KMS-11 (cell line): Measurements from ENCODE around the gene CRYGS.

Source experiments
- H2AFZ ChIP-seq: fragments of 200-600 bp; sonication (generic); 2 replicates; pipeline ENCODE4 v1.6.1; 2016; ENCODE audit warnings: antibody characterized with exemption, mixed run types, low read depth
- H3K27ac ChIP-seq: fragments of 200-600 bp; sonication (generic); 2 replicates; pipeline ENCODE4 v1.6.1; 2016; ENCODE audit warnings: mild to moderate bottlenecking, mixed run types
- H3K27me3 ChIP-seq: fragments of 200-600 bp; sonication (generic); 2 replicates; pipeline ENCODE4 v1.6.1; 2017; ENCODE audit warnings: mild to moderate bottlenecking, low read depth, mixed run types, moderate library complexity; ENCODE audit not compliant: insufficient read depth
- H3K36me3 ChIP-seq: fragments of 200-600 bp; sonication (generic); 2 replicates; pipeline ENCODE4 v1.6.1; 2017; ENCODE audit warnings: mild to moderate bottlenecking, mixed run types; ENCODE audit not compliant: insufficient read depth
- H3K4me1 ChIP-seq: fragments of 200-600 bp; sonication (generic); 2 replicates; pipeline ENCODE4 v1.6.1; 2016; ENCODE audit warnings: mild to moderate bottlenecking, low read depth, mixed run types; ENCODE audit not compliant: poor library complexity, severe bottlenecking
- H3K4me2 ChIP-seq: fragments of 200-600 bp; sonication (generic); 2 replicates; pipeline ENCODE4 v1.7.0; 2016; ENCODE audit warnings: mild to moderate bottlenecking, mixed run types
- H3K4me3 ChIP-seq: fragments of 200-600 bp; sonication (generic); IDR thresholded peaks from 2 replicates; pipeline ENCODE4 v1.6.1; 2017; ENCODE audit warnings: low read depth, low read length, mixed read lengths; ENCODE audit not compliant: insufficient read depth
- H3K79me2 ChIP-seq: fragments of 200-600 bp; sonication (generic); 2 replicates; pipeline ENCODE4 v1.6.1; 2016; ENCODE audit warnings: low read depth, mixed run types; ENCODE audit not compliant: insufficient read depth
- H3K9ac ChIP-seq: fragments of 200-600 bp; sonication (generic); 2 replicates; pipeline ENCODE4 v1.6.1; 2016; ENCODE audit warnings: mild to moderate bottlenecking, mixed run types
- H4K20me1 ChIP-seq: fragments of 200-600 bp; sonication (generic); 2 replicates; pipeline ENCODE4 v1.6.1; 2016; ENCODE audit warnings: mild to moderate bottlenecking, mixed run types; ENCODE audit not compliant: insufficient read depth
- TF ChIP-seq, protein P1 (sequence below): fragments of 200-600 bp; sonication (generic); conservative IDR thresholded peaks from 2 replicates; pipeline ENCODE4 v1.6.1; 2017; ENCODE audit warnings: low read depth, mild to moderate bottlenecking, antibody characterized with exemption, low read length, moderate library complexity, mixed read lengths

Gene CRYGS

DNA sequence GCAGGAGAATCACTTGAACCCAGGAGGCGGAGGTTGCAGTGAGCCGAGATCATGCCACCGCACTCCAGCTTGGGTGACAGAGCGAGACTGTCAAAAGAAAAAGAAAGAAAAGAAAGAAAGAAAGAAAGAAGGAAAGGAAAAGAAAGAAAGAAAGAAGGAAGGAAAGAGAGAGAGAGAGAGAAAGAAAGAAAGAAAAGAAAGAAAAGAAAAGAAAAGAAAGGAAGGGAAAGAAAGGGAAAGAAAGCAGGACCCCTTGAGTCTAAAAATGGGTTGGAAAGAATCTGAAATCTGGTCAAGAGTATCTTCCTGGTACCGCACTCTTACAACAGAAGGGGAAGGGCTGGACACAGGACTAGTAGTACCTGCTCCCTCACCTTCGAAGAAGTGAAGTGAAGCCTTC, 19.6 kb downstream of the CRYGS start:
- H3K4me1 ChIP-seq, result no peaks in the 10 kb centered on the region
- no peak overlapping the region for H3K27ac ChIP-seq
- TF ChIP-seq, protein P1, sequence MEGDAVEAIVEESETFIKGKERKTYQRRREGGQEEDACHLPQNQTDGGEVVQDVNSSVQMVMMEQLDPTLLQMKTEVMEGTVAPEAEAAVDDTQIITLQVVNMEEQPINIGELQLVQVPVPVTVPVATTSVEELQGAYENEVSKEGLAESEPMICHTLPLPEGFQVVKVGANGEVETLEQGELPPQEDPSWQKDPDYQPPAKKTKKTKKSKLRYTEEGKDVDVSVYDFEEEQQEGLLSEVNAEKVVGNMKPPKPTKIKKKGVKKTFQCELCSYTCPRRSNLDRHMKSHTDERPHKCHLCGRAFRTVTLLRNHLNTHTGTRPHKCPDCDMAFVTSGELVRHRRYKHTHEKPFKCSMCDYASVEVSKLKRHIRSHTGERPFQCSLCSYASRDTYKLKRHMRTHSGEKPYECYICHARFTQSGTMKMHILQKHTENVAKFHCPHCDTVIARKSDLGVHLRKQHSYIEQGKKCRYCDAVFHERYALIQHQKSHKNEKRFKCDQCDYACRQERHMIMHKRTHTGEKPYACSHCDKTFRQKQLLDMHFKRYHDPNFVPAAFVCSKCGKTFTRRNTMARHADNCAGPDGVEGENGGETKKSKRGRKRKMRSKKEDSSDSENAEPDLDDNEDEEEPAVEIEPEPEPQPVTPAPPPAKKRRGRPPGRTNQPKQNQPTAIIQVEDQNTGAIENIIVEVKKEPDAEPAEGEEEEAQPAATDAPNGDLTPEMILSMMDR, result no peak
- no peak overlapping the region for H3K4me3 ChIP-seq
- H3K9ac ChIP-seq, result no peak overlapping the region
- no peaks in the 10 kb centered on the region for H4K20me1 ChIP-seq
- no peak overlapping the region for H2AFZ ChIP-seq
- no peaks in the 10 kb centered on the region for H3K79me2 ChIP-seq
- no peak overlapping the region for H3K4me2 ChIP-seq
- H3K27me3 ChIP-seq, result no peaks in the 10 kb centered on the region
- H3K36me3 ChIP-seq, result no peaks in the 10 kb centered on the region

DNA sequence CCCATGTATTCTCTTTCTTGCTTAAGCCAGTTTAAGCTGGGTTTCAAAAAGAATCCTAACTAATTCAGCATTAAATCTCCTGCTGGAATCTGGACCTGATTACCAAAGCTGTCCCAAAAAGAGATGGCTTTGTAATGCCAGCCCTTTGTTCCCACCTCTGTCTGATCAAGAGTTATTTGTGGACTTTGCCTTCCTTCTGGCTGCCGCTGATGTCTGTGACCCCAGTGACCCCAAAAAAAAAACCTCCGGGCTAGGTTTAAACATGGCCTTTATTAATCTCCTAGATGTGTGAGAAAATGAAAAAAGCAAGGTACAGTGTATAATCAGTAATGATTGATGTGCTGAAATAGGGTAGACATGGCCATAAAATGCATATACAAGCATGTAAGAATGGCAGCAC, 20.7 kb downstream of the CRYGS start:
- no peaks in the 10 kb centered on the region for H4K20me1 ChIP-seq
- H3K36me3 ChIP-seq, result no peaks in the 10 kb centered on the region
- no peaks in the 10 kb centered on the region for H3K79me2 ChIP-seq
- H3K27ac ChIP-seq, result no peak overlapping the region
- no peaks in the 10 kb centered on the region for H3K27me3 ChIP-seq
- TF ChIP-seq, protein P1, result no peak
- H3K9ac ChIP-seq, result no peak overlapping the region
- no peak overlapping the region for H3K4me2 ChIP-seq
- H3K4me3 ChIP-seq, result no peak overlapping the region
- H2AFZ ChIP-seq, result no peak overlapping the region
- no peaks in the 10 kb centered on the region for H3K4me1 ChIP-seq

DNA sequence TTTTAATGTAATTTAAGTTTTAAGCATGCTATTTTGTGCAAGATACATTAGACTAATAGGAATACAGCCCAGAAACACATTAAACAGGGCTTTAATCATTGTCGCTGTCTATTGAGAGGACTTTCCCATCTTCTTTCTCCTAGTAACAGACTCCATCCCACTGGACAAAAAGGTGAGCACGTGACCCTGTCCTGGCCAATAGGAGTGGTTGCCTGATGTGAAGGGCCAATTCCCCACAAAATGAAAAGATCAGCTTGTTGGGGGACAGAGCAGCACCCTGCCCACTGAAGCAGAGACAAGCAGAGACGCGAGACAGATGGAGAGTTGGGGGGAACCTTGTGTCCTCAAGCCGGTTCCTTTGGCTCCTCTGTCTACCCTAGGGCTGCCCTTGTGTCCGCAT, 21.2 kb downstream of the CRYGS start:
- Histone ChIP-seq H3K4me3 (no peak overlapping the region), H2AFZ (no peak overlapping the region), H3K4me2 (no peak overlapping the region), H4K20me1 (no peaks in the 10 kb centered on the region), H3K36me3 (no peaks in the 10 kb centered on the region), H3K4me1 (no peaks in the 10 kb centered on the region), H3K9ac (no peak overlapping the region), H3K27me3 (no peaks in the 10 kb centered on the region), H3K27ac (no peak overlapping the region), H3K79me2 (no peaks in the 10 kb centered on the region)
- TF ChIP-seq, protein P1, result no peak

DNA sequence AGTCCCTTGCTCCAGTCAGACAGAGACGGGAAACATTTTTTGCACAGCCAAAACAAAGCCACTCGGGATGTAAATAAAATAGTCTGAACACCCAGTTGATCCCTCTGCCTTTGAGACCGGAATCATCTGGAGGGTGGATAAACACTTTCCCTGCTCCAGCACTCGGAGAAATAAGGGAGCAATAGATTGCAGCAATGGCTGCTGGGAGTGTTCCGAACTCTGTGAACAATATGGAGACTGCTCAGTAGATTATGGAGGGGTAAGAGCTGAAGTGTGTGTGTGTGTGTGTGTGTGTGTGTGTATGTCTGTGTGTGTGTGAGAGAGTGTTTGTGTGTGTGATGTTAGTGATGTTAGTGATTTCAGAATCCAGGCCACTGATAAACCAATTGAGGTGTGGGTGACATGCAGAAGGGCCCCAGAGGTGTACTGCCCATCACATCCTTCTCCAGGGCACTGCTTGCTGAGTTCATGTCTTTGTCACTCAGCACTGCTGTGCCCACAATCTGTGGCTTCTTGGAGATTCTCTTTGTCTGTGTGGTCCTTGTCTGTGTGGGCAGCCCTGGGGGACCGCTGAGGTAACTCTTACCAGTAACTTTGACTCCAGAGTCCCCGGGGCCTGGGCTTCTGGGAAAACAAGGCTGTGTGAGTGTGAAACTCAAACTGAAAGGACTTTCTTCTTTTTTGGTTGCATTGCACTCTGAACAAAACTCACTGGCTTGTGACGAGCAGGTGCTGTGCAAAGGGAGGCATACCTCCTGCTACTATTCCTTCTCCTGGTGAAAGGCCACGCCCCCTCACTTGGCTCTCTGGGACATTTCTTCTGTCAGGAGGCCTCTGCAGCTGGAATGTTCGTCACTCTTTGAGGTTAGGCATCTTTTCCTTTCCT, 23.0 kb downstream of the CRYGS start:
- TF ChIP-seq, protein P1, result no peak
- Histone ChIP-seq H3K36me3 (no peaks in the 10 kb centered on the region), H2AFZ (no peak overlapping the region), H3K79me2 (no peaks in the 10 kb centered on the region), H3K27ac (no peak overlapping the region), H3K4me1 (no peaks in the 10 kb centered on the region), H3K4me2 (no peak overlapping the region), H4K20me1 (no peaks in the 10 kb centered on the region), H3K4me3 (no peak overlapping the region), H3K9ac (no peak overlapping the region), H3K27me3 (no peaks in the 10 kb centered on the region)
